22Rv1 (cell line): Measurements from ENCODE around the gene GATAD2A.

Source experiments
- H3K27ac ChIP-seq: fragments of 450-650 bp; 2 replicates; pipeline ENCODE4 v1.5.1; 2017
- CTCF ChIP-seq: fragments of 450-650 bp; IDR thresholded peaks from 2 replicates; pipeline ENCODE4 v1.5.1; 2017; ENCODE audit warnings: mild to moderate bottlenecking
- ZFX ChIP-seq: fragments of 450-650 bp; IDR thresholded peaks from 2 replicates; pipeline ENCODE4 v1.6.1; 2017; ENCODE audit warnings: antibody characterized with exemption, borderline replicate concordance

Gene GATAD2A

GRCh38 chr19:19527674-19528625 lies 122.5 kb downstream of the GATAD2A start:
- no peak overlapping the region for H3K27ac ChIP-seq
- TF ChIP-seq CTCF (no peak), ZFX (no peak)

- no peak for TF ChIP-seq CTCF
- H3K27ac ChIP-seq, result no peak within 1 kb of the TSS
Measured at GRCh38 chr19:19528721-19529490, 123.4 kb downstream of the GATAD2A start, which contains the start of gene YJEFN3. TSS of gene YJEFN3 (plus strand) at chr19:19528911. CDS start at chr19:19528933, 22 bp downstream.

- no peak overlapping the region for H3K27ac ChIP-seq
- no peak for TF ChIP-seq ZFX
- TF ChIP-seq CTCF, result no peak
Measured at GRCh38 chr19:19529783-19530422, 124.4 kb downstream of the GATAD2A start.

- no peak overlapping the region for H3K27ac ChIP-seq
- TF ChIP-seq CTCF, result no peak
- TF ChIP-seq ZFX, result no peak
Measured at GRCh38 chr19:19530423-19530804, 124.9 kb downstream of the GATAD2A start.

GRCh38 chr19:19530889-19531288 lies 125.4 kb downstream of the GATAD2A start:
- no peak for TF ChIP-seq CTCF
- no peak overlapping the region for H3K27ac ChIP-seq

- no peak overlapping the region for H3K27ac ChIP-seq
- TF ChIP-seq ZFX, result no peak
- peak; percentile 97 for TF ChIP-seq CTCF
Measured at GRCh38 chr19:19531951-19532805, 126.7 kb downstream of the GATAD2A start.
